Measurements from ENCODE around the gene EFTUD2. TPM values are rescaled to one million over a fixed set of nuclear protein-coding genes. Genes with fewer than 3 reads are reported as not detected.

EFTUD2 gene
- total RNA-seq, 2 experiments from 2014 or later, result 258 TPM

DNA sequence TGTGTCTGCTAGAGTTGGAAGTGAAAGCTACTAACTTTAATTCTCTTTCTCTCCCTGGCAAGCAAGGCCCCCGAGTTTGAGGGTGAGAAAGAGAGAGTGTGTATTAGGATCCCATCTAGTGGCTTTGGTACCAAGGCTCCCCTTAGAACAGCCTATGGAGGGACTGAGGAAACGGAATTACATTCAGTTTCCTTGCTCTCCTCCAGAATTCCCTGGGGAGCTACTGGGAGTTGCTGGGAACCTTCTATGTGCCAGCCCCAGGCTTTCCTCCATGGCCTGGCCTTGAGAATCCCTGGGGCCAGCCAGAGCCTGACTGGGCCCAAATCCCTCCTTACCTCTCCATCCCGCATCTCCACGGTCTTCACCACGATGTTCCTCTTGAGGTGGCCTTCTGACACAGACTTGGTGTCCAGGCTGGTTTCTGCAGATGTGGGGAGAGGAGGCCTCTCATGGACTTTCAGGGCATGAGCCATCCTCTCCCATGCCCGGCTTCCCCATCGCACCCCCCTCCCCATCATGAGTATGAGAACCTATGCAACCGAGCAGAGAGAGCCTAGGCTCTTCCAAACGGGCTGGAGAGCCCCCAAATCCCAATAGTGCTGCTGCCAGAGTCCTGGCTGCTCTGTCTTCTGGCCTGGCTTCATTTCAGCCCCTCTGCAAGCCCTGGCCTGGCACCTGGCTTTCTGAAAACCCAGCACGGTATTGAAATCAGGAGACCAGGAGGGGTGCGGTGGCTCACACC, 8.7 kb upstream of the EFTUD2 start:
- Mint-ChIP-seq H3K27ac (no peak overlapping the region), H3K36me3 (no peaks in the 10 kb centered on the region), H3K9me3 (no peaks in the 10 kb centered on the region), H3K27me3 (peaks cover 26% of the 10 kb centered on the region), H3K4me3 (no peak overlapping the region), H3K4me1 (peaks cover 5% of the 10 kb centered on the region)
- no peak for DNase-seq

DNA sequence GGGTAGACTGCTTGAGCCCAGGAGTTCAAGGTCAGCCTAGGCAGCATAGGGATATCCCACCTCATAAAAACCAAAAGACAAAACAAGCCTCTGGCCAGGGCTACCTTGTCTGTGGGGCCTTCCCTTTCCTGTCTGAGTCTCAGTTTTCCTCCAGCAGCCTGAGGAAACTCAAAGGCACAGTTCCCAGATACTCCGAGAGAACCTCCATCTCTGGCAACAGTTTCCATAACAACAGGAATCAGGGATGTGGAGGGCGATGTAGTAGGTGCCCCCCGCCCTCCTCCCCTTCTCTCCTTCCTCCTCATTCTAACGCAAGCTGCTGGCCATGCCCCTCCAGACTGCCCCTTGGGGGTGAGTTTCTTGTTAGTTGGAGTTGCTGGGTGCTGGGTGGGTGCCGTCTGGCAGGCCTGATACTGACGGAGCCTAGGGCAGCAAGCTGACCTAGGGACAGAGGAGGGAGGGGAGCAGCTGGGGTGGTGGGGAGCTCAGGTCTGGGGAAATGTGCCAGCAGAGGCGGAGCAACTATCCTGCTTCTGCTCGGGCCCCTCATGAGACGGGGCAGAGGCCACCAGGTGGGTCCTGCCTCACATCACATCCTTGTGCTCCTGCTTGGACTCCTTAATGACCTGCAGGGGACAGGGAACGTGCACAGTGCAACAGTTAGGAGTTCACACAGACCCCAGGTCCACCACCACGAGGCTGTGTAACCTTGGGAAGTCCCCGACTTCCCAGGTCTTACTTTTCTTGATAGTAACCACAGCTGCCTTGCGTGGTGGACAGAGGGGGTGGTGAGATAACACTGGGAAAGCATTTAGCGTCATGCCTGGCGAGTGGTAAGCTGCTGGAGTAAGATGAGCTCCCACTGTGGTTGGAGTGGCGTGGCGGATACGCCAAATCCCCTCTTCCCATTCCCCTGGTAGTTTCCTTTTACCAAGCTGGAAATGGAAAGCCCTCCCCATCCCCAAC, 7.8 kb upstream of the EFTUD2 start:
- DNase-seq, result no peak
- H3K27ac Mint-ChIP-seq, result no peak overlapping the region
- H3K4me3 Mint-ChIP-seq, result no peak overlapping the region
- H3K4me1 Mint-ChIP-seq, result peaks cover 5% of the 10 kb centered on the region
- H3K27me3 Mint-ChIP-seq, result peaks cover 17% of the 10 kb centered on the region
- H3K36me3 Mint-ChIP-seq, result no peaks in the 10 kb centered on the region
- H3K9me3 Mint-ChIP-seq, result no peaks in the 10 kb centered on the region

DNA sequence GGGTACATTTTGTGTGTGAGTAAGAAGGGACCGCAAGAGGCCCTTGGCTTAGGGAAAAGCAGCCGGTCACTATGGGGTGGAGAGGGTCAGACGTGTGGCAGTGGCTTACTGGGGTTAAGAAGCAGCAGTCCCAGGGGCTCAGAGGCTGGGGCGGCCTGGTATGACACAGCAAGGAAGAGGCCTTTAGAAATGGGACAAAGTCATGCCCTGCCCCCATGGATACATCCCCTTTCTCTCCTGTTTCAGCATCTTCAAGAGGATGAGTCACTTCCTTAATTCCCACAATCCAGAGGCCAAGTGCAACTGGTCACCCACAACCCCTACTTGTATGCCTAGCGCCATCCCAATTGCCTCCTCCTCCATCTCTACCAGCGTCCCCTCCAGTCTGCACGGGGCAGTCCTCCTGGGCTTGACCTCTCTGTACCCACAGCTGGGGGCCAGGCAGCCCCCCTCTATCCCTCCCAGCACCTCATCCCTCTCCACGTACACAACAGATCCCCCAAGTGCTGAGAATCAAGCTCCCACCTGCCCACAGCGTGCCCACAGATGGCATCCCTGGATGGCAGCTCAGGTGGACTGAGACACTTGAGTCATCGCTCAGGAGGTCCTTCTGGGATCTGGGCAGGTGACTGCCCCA, 6.9 kb upstream of the EFTUD2 start:
- no peaks in the 10 kb centered on the region for H3K9me3 Mint-ChIP-seq
- no peak for DNase-seq
- H3K4me3 Mint-ChIP-seq, result no peak overlapping the region
- peaks cover 5% of the 10 kb centered on the region for H3K4me1 Mint-ChIP-seq
- no peaks in the 10 kb centered on the region for H3K36me3 Mint-ChIP-seq
- no peak overlapping the region for H3K27ac Mint-ChIP-seq
- H3K27me3 Mint-ChIP-seq, result peaks cover 10% of the 10 kb centered on the region

DNA sequence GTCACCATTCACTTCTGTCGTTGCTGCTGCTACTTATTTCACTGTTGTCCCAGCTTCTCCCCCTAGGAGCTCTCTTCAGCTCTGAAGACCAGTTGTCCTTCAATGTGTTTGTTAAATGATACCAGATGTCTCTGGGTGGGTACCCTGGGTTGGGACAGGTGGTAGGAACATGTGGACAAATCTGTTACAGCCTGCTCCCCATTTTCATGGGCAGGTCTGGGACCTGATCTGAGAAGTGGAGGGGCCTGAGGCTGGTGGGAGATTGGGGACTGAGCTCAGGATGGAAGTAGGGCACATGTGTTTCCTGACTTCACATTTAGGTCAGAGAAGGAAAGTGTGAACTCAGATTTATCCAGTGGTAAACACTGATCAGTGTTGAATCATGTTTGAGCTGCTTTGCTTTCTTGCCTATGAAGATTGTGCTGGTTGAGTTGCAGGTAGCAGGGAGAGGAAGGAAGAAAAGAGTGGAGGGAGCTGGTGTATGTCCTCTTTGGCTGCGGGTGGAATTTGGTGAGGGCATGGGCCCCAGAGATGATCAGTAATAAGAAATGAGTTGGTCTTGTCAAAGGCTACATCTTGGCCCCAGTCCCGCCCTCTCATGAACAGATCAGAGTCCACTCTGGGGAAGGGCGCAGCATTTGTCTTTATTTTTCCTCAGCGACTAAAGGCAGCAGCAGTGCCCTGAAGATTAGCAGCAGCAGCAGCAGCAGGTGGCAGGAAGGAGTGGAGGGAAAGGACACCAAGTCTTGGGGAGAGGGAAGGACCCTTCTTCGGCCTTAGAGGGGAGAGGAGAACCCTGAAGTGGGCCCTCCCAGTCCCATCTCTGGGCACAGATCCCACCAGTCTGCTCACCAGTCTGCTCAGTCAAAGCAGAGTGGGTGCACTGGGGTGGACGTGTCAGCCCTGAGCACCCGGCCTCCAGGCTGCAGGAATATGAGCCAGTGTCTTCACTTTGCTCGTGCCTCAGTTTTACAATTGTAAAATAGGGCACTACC, 6.1 kb upstream of the EFTUD2 start:
- Mint-ChIP-seq H3K36me3 (no peaks in the 10 kb centered on the region), H3K4me3 (no peak overlapping the region), H3K4me1 (peaks cover 3% of the 10 kb centered on the region), H3K9me3 (no peaks in the 10 kb centered on the region), H3K27me3 (peaks cover 3% of the 10 kb centered on the region), H3K27ac (no peak overlapping the region)
- DNase-seq, result no peak

DNA sequence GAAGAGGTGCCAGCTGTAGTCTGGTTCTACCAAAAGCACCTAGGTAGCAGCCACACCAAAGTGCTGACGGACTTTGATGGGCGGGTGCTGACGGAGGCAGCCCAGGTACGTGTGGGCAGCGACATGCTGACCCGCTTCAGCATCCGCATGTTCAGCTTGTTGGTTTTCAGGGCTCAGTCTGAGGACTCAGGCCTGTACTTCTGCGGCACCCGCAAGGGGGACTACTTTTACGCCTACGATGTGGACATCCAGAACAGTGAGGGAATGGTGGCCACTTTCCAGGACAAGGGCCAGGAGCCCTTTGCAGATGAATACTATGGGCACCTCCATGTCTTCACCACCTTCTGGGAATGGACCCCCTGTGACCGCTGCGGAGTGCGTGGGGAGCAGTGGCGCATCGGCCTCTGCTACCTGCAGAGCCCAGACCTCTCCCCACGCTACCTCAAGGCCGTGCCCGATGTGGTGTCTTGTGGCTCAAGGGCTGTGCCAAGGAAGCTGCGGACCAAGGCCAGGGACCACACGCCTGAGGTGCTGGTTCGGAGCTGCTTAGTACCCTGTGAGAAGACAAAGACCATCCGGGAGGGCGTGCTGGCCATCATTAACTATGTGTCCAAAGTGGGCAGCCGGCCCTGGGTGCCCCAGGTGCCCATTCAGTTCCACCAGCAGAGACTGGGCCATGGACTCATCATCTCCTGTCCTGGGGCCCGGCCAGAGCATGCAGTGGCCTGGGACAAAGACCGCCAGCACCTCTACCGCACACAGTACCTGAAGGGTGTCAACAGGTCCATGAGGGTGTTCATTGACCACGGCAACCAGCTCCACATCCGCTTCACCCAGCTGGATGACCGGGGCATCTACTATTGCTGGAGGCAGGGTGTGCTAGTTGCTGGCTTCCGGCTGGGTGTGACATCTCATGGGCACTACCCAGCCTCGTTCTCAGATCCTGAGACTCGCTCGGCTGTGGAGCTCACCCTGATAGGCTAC, 5.0 kb upstream of the EFTUD2 start:
- Mint-ChIP-seq H3K4me3 (no peak overlapping the region), H3K4me1 (peaks cover 7% of the 10 kb centered on the region), H3K27ac (no peak overlapping the region), H3K36me3 (no peaks in the 10 kb centered on the region), H3K27me3 (no peaks in the 10 kb centered on the region), H3K9me3 (no peaks in the 10 kb centered on the region)
- DNase-seq, result no peak

DNA sequence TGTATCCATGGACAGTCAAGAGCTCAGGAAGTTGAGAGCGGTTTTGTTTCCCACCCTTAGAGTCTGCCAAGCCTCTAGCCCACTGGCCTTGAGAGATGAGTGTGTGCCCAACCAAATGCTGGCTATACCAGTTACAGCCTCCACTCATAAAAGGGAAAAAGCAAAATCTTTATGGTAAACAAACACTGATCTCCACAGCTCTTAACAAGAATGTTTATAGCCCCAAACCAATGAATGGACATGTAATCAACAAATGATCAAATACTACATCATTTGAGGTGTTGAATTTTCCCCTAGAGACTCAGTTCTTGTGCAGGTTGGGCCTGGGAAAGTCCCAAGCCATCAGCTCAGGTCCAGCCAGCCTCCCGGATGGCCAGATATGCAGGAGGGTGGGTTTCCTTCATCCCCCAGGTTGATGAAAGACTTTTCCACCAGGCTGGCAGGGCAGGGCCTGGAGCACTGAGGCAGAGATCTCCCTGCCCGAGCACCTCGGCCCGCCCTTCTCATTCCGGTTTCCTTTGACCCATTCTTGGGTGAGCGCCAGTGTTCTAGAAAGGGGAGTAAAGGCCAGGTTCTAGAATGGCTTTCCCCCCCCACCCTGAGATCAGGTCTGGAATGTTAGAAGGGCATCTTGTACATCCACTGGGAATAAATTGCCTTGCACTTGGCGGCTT, 3.9 kb upstream of the EFTUD2 start:
- Mint-ChIP-seq H3K4me3 (no peak overlapping the region), H3K27ac (no peak overlapping the region), H3K9me3 (no peaks in the 10 kb centered on the region), H3K27me3 (no peaks in the 10 kb centered on the region), H3K4me1 (peaks cover 12% of the 10 kb centered on the region), H3K36me3 (peaks cover 7% of the 10 kb centered on the region)
- no peak for DNase-seq

DNA sequence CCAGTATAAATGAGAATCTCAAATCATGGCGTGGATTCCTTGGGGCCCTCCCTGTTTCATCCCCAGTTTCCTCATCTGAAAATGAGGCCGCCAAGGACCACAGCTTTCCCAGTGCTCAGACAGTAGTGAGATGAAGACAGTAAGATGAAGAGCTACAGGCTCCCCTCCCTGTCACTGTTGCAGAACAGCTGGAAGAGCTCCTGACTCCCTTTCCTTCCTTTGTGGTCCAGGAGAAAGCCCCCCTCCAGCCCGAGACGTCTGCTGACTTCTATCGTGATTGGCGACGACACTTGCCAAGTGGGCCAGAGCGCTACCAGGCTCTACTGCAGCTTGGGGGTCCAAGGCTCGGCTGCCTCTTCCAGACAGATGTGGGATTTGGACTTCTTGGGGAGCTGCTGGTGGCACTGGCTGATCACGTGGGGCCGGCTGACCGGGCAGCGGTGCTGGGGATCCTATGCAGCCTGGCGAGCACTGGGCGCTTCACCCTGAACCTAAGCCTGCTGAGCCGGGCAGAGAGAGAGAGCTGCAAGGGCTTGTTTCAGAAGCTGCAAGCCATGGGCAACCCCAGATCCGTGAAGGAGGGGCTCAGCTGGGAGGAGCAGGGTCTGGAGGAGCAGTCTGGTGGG, 3.0 kb upstream of the EFTUD2 start:
- peaks cover 7% of the 10 kb centered on the region for H3K36me3 Mint-ChIP-seq
- H3K27ac Mint-ChIP-seq, result no peak overlapping the region
- no peaks in the 10 kb centered on the region for H3K9me3 Mint-ChIP-seq
- DNase-seq, result no peak
- peaks cover 13% of the 10 kb centered on the region for H3K4me1 Mint-ChIP-seq
- no peaks in the 10 kb centered on the region for H3K27me3 Mint-ChIP-seq
- H3K4me3 Mint-ChIP-seq, result no peak overlapping the region

DNA sequence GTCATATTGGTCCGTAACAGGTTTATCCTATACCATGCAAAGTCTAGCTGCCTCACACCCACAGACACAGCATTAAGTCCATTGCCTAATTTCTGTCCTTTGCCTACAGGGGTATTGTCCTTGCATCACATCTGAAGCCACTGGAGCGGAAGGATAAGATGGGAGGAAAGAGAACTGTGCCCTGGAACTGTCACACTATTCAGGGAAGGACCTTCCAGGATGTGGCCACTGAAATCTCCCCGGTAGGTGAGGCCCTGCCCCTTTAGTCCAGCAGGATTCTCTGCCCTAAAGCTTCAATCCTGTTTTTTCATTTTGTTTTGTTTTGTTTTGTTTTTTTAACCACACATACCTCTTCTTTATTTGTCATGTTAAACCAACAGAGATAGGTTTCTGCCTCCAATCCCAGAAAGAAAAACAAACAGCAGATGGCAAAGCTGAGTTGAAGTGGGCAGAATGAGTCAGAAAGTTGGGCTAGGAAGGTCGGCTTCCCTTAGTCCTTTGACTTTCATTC, 2.2 kb upstream of the EFTUD2 start:
- no peak overlapping the region for H3K4me3 Mint-ChIP-seq
- H3K27me3 Mint-ChIP-seq, result no peaks in the 10 kb centered on the region
- H3K4me1 Mint-ChIP-seq, result peaks cover 15% of the 10 kb centered on the region
- peaks cover 9% of the 10 kb centered on the region for H3K36me3 Mint-ChIP-seq
- H3K9me3 Mint-ChIP-seq, result no peaks in the 10 kb centered on the region
- no peak overlapping the region for H3K27ac Mint-ChIP-seq
- DNase-seq, result no peak

DNA sequence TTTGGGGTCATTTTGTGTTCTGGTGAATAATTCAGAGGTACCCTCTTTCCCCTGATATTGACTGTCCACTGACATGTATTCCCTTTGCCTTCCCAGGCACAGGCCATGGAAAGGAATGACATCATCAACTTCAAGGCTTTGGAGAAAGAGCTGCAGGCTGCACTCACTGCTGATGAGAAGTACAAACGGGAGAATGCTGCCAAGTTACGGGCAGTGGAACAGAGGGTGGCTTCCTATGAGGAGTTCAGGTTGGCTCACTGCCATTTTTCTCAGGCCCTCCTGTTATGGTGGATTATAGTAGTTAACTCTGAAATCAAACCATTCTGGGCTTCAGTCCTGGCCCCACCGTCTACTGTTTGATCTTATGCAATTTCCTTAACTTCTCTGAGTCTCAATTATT, 1.6 kb upstream of the EFTUD2 start:
- Mint-ChIP-seq H3K27me3 (no peaks in the 10 kb centered on the region), H3K27ac (no peak overlapping the region), H3K4me1 (peaks cover 18% of the 10 kb centered on the region), H3K4me3 (no peak overlapping the region), H3K36me3 (peaks cover 9% of the 10 kb centered on the region), H3K9me3 (no peaks in the 10 kb centered on the region)
- DNase-seq, result no peak

DNA sequence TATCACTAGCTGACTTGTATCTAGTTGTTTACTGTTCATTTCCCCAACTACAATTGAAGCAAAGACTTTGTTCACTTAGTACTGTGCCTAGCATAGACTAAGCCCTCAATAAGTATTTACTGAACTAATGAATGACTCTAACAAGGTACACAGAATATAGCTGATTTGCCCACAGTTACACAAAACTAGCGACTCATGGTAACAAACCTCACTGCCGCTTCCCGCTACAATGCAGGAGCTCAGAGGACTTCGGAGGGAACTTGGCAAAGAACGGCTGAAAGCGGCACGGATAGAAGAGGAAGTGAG, 524 bp downstream of the EFTUD2 start:
- Mint-ChIP-seq H3K27me3 (no peaks in the 10 kb centered on the region), H3K4me3 (peak overlapping the region; percentile 97), H3K36me3 (peaks cover 16% of the 10 kb centered on the region), H3K27ac (peak overlapping the region; percentile 99), H3K9me3 (no peaks in the 10 kb centered on the region), H3K4me1 (peaks cover 21% of the 10 kb centered on the region)
- no peak for DNase-seq

DNA sequence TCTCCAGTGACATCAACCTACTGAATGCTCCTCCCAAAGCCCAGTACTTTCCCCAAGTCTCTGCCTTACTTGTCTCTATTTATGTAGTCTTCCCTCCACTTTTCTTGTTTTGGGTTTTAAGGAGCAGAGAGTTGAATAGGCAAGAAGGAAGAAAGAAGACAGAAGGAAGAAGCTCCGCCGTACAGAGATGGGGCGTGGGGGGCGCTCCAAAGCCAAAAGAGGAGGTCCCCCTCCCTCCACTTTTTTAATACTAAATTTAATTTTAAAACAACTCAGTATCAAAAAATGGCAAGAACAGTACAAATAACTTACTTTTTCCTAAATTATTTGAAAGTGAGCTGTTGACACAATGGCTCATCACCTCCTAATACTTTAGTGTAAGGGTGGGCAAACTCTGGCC, 4.6 kb downstream of the EFTUD2 start:
- Mint-ChIP-seq H3K36me3 (peaks cover 22% of the 10 kb centered on the region), H3K4me1 (peaks cover 26% of the 10 kb centered on the region), H3K9me3 (no peaks in the 10 kb centered on the region), H3K27ac (no peak overlapping the region), H3K27me3 (no peaks in the 10 kb centered on the region), H3K4me3 (no peak overlapping the region)
- DNase-seq, result no peak

DNA sequence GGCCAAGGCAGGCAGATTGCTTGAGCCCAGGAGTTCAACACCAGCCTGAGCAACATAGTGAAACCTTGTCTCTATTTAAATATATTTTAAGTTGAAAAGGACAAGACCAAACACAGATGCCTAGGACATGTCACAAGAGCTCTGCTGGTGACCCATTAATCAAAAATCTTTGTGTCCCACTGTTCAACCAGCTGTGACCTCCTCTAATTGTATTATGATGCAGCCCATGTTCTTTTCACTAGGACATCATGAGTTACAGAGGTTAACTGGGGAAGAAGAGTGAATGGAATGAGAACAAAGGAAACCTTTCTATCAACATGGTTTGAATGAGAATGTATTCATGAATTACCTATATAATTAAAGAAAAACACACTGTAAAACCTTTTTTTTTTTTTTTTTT, 7.0 kb downstream of the EFTUD2 start:
- Mint-ChIP-seq H3K27ac (no peak overlapping the region), H3K4me1 (peaks cover 22% of the 10 kb centered on the region), H3K4me3 (no peak overlapping the region), H3K27me3 (no peaks in the 10 kb centered on the region), H3K36me3 (peaks cover 15% of the 10 kb centered on the region), H3K9me3 (no peaks in the 10 kb centered on the region)
- no peak for DNase-seq

DNA sequence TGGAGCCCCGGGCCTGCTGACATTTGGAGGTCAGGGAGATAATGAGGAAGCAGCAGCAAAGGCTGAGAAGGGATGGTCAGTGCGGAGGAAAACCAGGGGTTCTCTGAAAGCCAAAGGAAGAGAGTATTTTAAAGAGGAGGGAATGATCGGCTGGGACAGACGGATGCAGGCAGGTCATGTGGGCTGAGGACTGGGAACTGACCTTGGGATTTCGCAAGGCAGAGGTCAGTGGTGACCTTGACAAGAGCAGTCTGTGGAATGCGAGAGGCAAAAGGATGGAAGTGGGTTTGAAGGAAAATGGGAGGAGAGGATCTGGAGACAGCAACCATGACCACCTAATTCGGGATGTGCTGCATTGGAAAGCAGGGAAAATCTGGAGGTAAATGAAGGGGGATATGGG, 10.2 kb downstream of the EFTUD2 start:
- no peak for DNase-seq
- no peaks in the 10 kb centered on the region for H3K27me3 Mint-ChIP-seq
- H3K36me3 Mint-ChIP-seq, result peaks cover 11% of the 10 kb centered on the region

More for the DNA sequence above, 10.2 kb downstream of the EFTUD2 start:
- Mint-ChIP-seq H3K4me3 (no peak overlapping the region), H3K4me1 (peaks cover 19% of the 10 kb centered on the region), H3K9me3 (no peaks in the 10 kb centered on the region), H3K27ac (no peak overlapping the region)
